Activated CD8-positive, alpha-beta T cell treated with anti-CD3 and anti-CD28 coated beads for 36 hours (primary cell): ENCODE results near the gene TGFBR3L. TPM values are rescaled to one million over a fixed set of nuclear protein-coding genes. Genes with fewer than 3 reads are reported as not detected.
"Not testable (repeated sequence)": the region's sequence is repeated elsewhere in the genome, so short reads cannot be mapped to it uniquely, and the experiment has no call there.

Experiments used
- ATAC-seq: fragments of 200-7000 bp; cut with Tn5 transposase; one replicate; pipeline ENCODE4 v1.10.0; 2021; ENCODE audit warnings: mild to moderate bottlenecking, moderate library complexity
- CTCF ChIA-PET: fragments of 350-600 bp; sonication (Branson Sonifier 250); formaldehyde crosslinking; loops from one replicate; lab custom pipeline; 2021; ENCODE audit warnings: antibody characterized with exemption; lab: Charles Lee
- POLR2A ChIA-PET: fragments of 350-600 bp; sonication (Branson Sonifier 250); formaldehyde crosslinking; loops from one replicate; lab custom pipeline; 2021; ENCODE audit warnings: antibody characterized with exemption; lab: Charles Lee
- DNase-seq: peaks from one replicate; pipeline ENCODE4 v3.0.0-alpha.2; 2020
- H3K27ac Mint-ChIP-seq: one replicate; pipeline ENCODE4 v1.8.0; 2021; ENCODE audit warnings: mild to moderate bottlenecking, mixed read lengths
- H3K27me3 Mint-ChIP-seq: one replicate; pipeline ENCODE4 v1.8.0; 2021; ENCODE audit warnings: mixed read lengths
- H3K36me3 Mint-ChIP-seq: one replicate; pipeline ENCODE4 v1.8.0; 2021; ENCODE audit warnings: low read depth, mixed read lengths
- H3K4me1 Mint-ChIP-seq: one replicate; pipeline ENCODE4 v1.8.0; 2021; ENCODE audit warnings: low read depth, mixed read lengths
- H3K4me3 Mint-ChIP-seq: one replicate; pipeline ENCODE4 v1.8.0; 2021; ENCODE audit warnings: mild to moderate bottlenecking, moderate library complexity, mixed read lengths
- H3K9me3 Mint-ChIP-seq: one replicate; pipeline ENCODE4 v1.8.0; 2021; ENCODE audit warnings: mixed read lengths
- intact Hi-C: fragments of 100-400 bp; cut with micrococcal nuclease; formaldehyde crosslinking; loops from one replicate; pipeline ENCODE4 v1.10.0; 2022
- total RNA-seq, 2 experiments: library from RNA; stranded (reverse); gene quantifications; one replicate each; pipeline ENCODE4 v1.2.3, GENCODE V29; 2021
- TF ChIP-seq, protein P1 (sequence below): fragments of 200-600 bp; IDR thresholded peaks from one replicate; pipeline ENCODE4 v1.8.0; 2022; ENCODE audit warnings: antibody characterized with exemption, mild to moderate bottlenecking

TGFBR3L gene
- total RNA-seq, 2 experiments from 2014 or later = 5.1 to 5.9 TPM

DNA sequence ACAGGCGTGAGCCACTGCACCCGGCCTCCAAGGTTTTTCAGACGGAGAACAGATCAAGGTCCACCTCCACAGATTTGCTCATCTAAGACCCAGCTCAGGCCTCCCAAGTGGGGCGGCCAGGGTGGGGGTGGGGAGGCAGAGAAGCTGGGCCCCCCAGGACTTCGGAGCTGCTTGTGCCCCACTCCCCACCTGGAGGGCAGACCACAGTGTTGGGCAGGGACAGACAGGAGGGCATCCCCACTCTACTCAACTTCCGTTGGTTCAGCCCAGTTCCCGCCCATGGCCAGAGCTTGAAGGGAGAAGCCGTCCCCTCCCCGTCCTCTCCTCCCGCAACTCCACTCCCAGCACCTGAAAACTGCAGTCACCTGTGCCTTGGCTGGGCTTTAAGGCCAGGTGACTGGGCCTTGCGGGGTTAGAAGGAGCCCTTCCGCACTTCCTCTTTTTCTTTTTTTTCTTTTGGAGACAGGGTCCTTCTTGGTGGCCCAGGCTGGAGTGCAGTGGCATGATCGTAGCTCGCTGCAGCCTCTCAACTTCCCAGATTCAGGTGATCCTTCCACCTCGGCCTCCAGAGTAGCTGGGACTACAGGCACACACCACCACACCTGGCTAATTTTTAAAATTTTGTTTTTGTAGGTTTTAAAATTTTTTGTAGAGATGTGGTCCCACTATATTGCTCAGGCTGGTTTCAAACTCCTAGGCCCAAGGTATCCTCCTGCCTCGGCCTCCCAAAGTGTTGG lies 27.1 kb upstream of the TGFBR3L start:
- no peak for DNase-seq
- no peaks in the 10 kb centered on the region for H3K36me3 Mint-ChIP-seq
- POLR2A ChIA-PET = interaction anchor here (1.9 kb wide), 1 partner anchor 13 kb away, joined by 5 read pairs; no protein-coding TSS in a partner anchor
- H3K4me1 Mint-ChIP-seq = peaks cover 2% of the 10 kb centered on the region
- CTCF ChIA-PET = interaction anchor here (1.6 kb wide), 1 partner anchor 18 kb away, joined by 4 read pairs; no protein-coding TSS in a partner anchor
- H3K27me3 Mint-ChIP-seq = peaks cover 12% of the 10 kb centered on the region
- ATAC-seq = no peak
- H3K4me3 Mint-ChIP-seq = no peak overlapping the region
- no peak overlapping the region for H3K27ac Mint-ChIP-seq
- intact Hi-C loops = no loop called here
- TF ChIP-seq, protein P1, sequence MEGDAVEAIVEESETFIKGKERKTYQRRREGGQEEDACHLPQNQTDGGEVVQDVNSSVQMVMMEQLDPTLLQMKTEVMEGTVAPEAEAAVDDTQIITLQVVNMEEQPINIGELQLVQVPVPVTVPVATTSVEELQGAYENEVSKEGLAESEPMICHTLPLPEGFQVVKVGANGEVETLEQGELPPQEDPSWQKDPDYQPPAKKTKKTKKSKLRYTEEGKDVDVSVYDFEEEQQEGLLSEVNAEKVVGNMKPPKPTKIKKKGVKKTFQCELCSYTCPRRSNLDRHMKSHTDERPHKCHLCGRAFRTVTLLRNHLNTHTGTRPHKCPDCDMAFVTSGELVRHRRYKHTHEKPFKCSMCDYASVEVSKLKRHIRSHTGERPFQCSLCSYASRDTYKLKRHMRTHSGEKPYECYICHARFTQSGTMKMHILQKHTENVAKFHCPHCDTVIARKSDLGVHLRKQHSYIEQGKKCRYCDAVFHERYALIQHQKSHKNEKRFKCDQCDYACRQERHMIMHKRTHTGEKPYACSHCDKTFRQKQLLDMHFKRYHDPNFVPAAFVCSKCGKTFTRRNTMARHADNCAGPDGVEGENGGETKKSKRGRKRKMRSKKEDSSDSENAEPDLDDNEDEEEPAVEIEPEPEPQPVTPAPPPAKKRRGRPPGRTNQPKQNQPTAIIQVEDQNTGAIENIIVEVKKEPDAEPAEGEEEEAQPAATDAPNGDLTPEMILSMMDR = no peak
- H3K9me3 Mint-ChIP-seq = no peaks in the 10 kb centered on the region

DNA sequence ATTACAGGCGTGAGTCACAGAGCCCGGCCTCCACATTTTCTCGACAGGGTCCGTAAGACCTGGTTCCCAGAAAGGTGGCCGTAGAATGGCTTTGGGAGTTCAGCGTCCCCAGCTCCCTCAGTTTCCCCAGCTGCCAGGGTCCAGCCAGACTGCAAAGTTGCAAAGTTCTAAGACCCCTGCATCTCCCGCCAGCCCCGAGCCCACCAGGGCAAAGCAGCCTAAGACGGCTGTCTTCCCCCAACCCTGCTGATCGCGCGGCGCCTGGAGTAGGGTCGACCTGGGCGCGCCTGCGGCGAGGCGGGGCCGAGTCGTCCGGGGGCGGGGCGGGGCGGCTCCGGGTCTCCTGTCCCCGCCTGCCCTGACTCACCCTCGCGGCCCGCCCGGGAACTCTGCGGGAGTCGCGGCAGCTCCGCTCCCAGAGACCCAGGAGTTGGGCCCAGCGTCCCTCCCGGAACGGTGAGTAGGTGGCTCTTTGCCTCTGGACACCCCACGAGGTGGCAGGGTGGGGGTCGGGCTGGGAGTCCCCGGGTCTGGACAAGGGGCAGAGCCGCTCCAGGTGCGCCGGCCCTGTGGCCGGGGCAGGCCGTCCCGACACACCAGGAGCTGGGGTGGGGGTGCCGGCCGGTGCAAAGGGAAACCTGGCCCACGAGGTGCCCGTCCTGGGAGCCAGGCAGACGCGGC lies 26.3 kb upstream of the TGFBR3L start, which contains the start of gene LRRC8E:
TSS of gene LRRC8E (plus strand) at position 366 of the 681 bp plus-strand sequence. CDS start 7,094 bp downstream, outside the sequence.
- intact Hi-C loops = no loop called here
- Mint-ChIP-seq H3K9me3 (no peaks in the 10 kb centered on the region), H3K27ac (no peak within 1 kb of the TSS), H3K36me3 (no peaks in the 10 kb centered on the region), H3K4me1 (peaks cover 2% of the 10 kb centered on the region), H3K27me3 (peaks cover 12% of the 10 kb centered on the region), H3K4me3 (no peak within 1 kb of the TSS)
- DNase-seq (peak; percentile 49), ATAC-seq (peak; percentile 89)
- ChIA-PET POLR2A (interaction anchor here (0.6 to 1.9 kb wide), 2 partner anchors 11 to 12 kb away, joined by 3 to 5 read pairs; no protein-coding TSS in a partner anchor), CTCF (interaction anchor here (1.6 kb wide), 1 partner anchor 19 kb away, joined by 4 read pairs; no protein-coding TSS in a partner anchor)
- TF ChIP-seq, protein P1 = no peak

DNA sequence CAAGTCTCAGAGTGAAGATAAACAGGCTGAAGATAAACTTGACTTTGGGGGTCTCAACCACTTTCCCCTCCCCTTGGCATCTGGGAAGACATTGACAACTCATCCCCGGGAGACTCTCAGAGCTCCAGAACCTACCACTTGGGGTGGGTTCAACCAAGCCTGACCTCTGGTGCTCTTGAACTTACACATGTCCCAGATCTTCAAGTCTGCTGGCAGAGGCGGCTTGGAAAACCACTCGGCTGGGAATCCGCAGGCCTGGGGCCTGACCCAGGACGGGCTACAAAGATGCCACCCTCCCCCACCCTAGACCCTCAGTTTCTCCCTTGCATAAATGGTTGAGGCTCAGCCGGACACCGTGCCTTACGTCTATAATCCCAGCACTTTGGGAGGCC lies 25.8 kb upstream of the TGFBR3L start:
- CTCF ChIA-PET = no interaction called here
- no peak overlapping the region for H3K27ac Mint-ChIP-seq
- intact Hi-C loops = no loop called here
- no peak overlapping the region for H3K4me3 Mint-ChIP-seq
- no peaks in the 10 kb centered on the region for H3K9me3 Mint-ChIP-seq
- DNase-seq (no peak), ATAC-seq (no peak)
- peaks cover 12% of the 10 kb centered on the region for H3K27me3 Mint-ChIP-seq
- peaks cover 3% of the 10 kb centered on the region for H3K4me1 Mint-ChIP-seq
- POLR2A ChIA-PET = interaction anchor here (0.9 kb wide), 1 partner anchor 31 kb away, joined by 3 read pairs; the partner anchor contains the start of gene SNAPC2
- no peaks in the 10 kb centered on the region for H3K36me3 Mint-ChIP-seq
- TF ChIP-seq, protein P1 = no peak

DNA sequence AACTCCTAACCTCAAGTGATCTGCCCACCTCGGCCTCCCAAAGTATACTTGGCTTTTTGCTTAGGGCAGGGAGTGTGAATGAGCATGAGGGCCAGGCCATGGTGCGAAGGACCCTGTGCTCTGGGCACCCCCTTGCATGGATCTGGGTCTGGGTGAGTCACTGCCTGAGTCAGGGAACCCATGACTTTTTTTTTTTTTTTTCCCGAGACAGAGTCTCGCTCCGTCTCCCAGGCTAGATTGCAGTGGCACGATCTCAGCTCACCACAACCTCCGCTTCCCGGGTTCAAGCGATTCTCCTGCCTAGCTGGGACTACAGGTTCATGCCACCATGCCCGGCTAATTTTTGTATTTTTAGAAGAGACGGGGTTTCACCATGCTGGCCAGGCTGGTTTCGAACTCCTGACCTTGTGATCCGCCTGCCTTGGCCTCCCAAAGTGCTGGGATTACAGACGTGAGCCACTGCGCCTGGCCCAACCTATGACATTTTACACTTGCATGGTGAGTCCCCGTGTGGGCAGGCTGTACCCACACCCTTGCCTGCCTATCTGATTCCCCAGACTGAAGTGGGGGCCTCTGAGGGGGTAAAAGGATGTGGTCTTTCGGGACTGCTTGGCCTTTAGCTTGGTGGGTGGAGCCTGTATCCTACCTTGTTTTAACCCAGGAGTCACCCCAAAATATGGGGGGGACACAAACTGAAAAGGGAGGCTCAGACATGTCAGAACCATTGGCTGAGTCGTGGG lies 21.1 kb upstream of the TGFBR3L start:
- ATAC-seq (peak; percentile 86), DNase-seq (peak; percentile 57)
- peaks cover 10% of the 10 kb centered on the region for H3K27me3 Mint-ChIP-seq
- H3K4me3 Mint-ChIP-seq, H3K36me3 Mint-ChIP-seq, intact Hi-C loops, H3K4me1 Mint-ChIP-seq, POLR2A ChIA-PET, H3K9me3 Mint-ChIP-seq, H3K27ac Mint-ChIP-seq: not testable (repeated sequence)
- CTCF ChIA-PET = interaction anchor here (1.0 kb wide), 1 partner anchor 25 kb away, joined by 3 read pairs; no protein-coding TSS in a partner anchor
